ENCODE data around the gene VPS50.
"Not testable (repeated sequence)": the region's sequence is repeated elsewhere in the genome, so short reads cannot be mapped to it uniquely, and the experiment has no call there.

Gene VPS50

DNA sequence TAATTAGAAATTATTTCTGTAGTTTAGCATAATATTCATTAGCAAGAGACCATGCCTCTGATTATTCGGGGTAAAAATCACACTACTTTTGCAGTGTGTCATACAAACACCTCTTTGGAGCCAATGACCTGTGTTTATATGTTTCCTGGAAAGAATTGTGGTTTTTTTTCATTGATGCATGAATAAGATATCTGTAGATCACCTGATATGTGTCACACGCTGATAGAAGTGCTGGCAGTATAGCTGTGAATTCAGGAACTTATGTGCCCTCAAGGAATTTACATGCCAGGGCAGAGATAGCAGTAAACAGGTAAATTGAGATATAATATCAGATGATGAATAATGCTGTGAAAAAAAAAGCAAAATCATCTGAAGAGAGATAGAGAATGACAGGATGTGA, 118.2 kb downstream of the VPS50 start:
- DNase-seq, result no peak

DNA sequence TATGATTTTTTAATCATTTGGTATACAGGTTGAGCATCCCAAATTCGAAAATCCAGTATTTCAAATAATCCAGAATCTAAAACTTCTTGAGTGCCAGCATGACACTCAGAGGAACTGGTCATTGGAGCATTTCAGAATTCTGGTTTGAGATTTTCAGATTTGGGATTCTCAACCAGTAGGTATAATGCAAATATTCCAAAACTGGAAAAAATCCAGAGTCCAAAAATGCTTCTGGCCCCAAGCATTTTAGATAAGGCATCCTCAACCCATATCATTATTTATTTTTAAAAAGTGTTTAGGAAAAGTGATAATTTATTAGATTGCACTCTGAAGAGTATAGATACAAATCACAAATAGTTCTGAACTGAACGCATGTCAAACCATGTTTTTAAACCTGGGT, 120.7 kb downstream of the VPS50 start:
- no peak for DNase-seq

DNA sequence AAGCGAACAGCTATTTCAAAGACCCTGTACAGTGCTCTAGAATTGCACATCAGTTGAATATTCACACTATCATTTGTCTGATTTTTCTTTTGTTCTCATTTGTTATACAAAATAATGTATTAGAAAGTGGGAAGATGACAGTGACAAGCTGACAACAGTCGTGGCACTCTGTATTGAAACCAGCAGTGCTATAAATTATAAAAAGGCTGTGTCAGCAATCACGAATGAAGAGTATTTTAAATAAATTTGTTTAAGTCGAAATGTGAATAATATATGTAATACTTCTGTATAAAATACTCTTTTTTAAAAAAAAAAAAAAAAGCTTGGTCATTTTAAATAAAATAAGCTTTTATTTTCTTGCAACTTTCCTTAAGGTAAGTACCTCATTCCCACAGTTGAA, 122.6 kb downstream of the VPS50 start:
- no peak for DNase-seq

DNA sequence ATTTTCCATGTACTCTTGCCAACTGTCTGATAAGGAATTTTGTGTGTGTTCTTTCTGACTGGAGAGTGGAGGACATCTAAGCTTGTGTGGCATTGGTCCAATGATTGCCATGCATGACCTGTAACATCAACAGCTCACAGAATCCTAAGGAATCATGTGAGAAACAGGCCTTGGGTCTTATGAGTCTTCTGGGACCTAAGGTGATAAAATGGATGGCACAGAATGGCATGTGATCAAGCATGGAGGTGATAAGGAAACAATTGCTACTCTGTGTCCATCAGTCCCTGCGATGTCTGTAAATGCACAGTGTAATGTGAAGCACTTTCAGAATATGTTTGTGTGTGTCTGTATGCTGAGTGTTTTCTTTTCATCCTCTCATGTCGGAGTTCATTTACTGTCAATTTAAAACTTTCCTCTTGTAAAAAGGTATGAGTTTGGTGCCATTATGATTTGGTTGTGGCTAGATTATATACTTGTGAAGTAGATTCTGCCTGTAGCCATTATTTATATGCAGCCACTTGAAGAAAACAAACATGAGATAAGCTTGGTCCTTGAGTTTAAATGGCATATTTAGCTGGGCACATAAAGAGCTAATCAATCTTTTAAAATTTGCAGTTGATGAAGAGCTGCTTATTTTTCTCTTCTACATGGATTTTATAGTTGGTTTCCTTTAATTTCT, 127.5 kb downstream of the VPS50 start:
- no peak for DNase-seq

DNA sequence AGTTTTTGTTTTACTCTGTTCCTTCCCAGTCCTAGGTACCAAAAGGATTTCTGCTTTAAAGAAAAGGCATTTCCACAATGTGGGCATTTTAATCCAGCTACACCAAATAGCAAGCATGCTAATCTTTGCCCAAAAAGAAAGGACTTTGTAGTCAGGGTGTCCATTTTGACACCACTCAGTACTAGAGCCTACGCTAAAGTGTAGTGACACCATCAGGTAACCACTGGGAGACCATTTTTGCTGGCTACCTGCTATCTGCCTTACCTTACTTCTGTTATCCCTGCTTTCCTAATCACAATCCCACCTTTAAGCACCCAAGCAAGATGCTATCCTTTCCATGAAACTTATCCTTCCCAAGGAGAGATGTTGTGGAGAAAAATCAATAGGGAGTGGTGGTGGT, 129.7 kb downstream of the VPS50 start:
- no peak for DNase-seq

DNA sequence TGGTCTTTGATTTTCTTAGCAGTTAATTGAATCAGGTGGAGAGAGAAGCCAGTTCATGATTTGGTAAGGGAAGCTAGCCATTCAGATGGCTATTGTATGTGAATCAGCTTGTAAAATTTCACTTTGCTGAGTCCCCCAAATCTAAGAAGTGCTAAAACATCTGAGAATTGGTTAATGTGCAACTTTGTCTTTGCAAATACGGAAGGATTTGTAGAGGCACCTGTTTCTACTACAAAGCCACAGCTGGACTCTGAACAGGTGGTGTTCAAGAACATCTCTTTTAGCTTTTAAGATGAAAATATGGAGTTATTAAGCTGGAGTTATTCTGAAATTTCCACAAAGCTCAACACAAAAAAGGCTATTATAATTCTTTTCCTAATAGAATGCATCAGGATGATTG, 132.6 kb downstream of the VPS50 start:
- no peak for DNase-seq

DNA sequence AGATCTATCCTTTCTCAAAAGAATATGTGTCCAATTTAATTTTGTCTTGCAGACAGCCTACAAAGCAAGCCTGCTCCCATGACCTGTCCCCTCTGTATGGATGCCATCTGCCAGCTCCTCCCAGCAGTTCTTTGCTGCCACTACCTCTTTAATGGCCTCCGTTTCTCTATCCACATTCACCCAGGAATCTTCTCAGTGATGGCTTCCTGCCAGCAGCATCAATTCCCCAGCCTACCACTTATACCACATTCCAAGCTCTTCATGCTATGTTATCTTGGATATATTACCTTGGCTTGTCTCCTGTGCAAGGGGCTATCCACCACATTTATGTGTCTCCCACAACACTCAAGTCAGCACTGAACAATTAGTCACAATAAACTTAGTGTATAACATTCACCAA, 133.2 kb downstream of the VPS50 start:
- no peak for DNase-seq

DNA sequence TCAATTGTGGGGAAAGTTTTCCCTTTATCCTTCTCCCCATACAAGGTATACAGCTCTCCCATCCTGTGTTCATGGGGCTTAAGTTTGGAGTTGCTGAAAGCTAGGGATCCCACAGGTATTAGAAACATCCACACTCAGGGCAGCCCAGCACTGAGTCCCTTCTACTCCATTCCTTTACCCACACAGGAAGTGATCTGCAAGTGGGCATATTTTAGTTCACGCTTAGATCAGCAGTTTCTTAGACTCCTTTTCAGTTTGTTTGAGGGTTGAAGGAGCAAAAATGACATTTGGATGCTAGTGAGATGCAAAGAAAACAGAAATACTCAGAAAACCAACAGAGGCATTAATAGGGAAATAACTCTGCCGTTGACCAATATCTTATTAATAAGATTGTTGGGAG, 134.7 kb downstream of the VPS50 start:
- DNase-seq, result no peak

DNA sequence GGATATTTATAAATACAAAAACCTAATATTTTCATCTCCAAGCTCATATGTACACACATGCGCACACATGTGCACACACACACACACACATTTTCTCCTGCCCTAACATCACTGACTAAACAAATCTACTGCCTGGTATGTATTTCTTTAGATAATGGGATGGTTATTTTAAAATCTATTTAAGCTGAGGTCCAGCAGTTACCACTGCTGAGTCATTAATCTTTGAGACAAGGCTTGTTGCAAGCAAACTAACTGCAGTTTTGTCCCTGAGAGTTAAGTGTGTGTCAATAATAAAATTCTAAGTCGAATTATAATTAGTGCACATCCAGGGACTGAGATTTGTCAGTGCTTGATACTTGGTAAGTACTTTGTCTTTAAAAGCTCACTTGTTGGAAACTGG, 135.1 kb downstream of the VPS50 start:
- DNase-seq, result no peak

DNA sequence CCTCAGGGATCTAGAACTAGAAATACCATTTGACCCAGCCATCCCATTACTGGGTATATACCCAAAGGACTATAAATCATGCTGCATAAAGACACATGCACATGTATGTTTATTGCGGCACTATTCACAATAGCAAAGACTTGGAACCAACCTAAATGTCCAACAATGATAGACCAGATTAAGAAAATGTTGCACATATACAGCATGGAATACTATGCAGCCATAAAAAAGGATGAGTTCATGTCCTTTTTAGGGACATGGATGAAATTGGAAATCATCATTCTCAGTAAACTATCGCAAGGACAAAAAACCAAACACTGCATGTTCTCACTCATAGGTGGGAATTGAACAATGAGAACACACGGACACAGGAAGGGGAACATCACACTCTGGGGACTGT, 138.8 kb downstream of the VPS50 start:
- DNase-seq, result not testable (repeated sequence)

DNA sequence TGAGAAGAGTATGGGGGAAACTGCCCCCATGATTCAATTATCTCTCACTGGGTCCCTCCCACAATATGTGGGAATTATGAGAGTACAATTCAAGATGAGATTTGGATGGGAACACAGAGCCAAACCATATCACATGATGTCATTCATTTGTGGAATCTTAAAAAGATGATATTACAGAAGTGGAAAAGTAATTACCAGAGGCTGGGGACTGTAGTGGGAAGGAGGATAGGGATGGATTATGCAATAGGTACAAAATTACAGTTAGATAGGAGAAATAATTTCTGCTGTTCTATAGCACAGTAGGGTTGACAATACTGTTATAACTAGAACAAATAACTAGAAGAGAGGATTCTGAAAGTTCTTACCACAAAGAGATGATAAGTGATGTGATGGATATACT, 141.4 kb downstream of the VPS50 start:
- no peak for DNase-seq

DNA sequence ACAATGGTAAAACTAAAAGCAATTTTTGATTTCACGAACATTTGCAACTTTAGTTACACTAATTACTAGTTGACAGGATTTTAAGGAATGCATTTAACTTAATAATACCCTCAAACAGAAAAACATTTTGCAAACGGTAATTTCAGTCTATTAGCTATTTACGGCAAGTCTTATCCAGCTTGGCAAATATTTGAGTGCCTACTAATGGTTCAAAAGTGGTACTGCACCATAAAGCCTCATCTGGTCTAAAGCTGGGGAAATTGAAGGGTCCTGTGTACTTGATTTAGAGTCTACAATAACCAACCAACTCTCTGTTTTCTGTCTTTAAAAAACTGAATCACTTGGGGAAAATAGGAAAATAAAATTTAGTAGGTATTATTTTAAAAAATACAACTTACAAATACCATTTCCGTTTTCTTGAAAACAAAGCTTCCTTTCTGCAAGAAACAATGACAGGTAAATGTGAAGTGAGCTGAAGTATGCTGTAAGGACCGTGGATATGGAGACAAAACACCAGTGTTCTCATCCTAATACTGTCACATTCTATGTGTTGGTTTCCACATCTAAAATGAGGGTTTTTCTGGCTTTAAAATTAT, 142.3 kb downstream of the VPS50 start:
- DNase-seq, result no peak

DNA sequence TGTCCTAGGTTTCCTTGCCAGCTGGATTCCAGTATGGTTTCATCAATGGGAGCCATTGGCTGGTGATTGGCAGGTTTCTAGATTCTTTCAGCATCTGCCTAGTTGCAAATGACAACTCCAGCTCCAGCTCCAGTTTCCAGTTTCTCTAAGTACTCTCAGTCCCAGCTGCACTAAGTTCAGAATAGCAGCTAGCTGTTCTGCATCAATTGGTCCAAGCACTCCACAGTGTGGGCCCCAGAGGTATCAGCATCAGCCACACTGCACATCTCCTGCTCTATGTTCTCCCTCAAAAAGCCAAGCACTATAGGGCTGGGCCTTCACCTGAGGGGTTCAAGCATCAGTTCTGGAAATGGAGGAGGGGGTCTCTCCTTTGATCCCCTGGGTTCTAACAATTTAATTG, 143.4 kb downstream of the VPS50 start:
- DNase-seq, result no peak

DNA sequence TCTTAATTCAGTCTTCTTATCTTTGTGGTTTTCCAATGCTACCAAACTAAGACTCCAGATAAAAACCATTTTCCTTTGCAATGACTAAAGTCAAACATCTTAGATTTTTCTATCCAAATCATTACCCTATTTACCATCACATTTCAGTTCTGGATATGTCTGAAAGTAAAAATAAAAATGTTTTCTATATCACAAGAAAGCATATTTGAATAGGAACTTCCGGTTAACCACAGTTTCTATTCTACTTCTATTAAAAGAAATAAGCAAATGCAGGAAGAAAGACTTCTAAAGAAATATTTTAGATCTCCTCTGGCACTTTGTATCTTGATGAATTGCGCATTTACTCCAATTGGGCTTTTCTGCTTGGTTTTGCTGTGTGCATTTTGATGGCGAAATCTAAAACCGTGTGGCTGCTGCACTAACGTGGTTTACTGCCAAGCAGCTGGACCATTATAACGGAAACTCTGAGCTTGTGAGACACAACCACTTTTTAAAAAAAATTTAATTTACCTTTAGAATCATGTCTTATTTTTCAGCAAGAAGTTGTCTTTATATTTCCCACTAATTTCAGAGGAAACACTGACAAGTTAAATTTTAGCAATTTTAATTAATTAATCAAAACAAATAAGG, 146.1 kb downstream of the VPS50 start:
- no peak for DNase-seq

DNA sequence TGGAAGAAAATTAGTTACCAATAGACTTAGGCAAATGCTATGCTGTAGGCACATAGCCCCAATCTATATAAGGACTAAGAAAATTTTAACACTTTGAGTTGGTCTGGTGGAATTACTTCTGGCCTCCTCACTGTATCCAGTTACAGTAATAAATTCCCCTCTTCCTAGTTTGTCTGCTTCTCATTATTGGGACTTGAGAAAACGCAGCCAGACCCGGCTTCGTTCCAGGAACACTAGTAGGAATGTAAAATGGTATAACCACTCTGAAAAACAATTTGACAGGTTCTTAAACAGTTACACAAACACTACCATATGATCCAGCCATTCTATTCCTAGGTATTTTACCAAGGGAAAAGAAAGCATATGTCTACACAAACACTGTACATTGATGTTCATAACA, 150.2 kb downstream of the VPS50 start:
- no peak for DNase-seq

DNA sequence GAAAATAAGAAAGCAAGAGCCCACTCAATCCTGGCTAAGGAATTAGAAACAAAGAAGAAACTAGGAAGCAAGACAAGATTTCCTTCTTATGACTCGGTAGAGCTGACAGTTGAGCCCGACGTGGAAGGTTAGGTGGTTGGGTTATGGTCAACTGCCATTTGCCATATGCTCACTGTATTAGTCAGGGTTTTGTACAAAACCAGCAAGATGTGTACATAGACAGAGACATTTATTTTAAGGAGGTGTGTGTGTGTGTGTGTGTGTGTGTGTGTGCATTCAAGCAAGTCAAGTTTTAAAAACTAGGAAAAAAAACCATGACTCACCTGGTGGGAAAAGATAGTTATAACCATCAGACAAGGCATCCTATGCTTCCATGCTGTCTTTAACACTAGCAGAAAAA, 158.5 kb downstream of the VPS50 start:
- DNase-seq, result no peak

DNA sequence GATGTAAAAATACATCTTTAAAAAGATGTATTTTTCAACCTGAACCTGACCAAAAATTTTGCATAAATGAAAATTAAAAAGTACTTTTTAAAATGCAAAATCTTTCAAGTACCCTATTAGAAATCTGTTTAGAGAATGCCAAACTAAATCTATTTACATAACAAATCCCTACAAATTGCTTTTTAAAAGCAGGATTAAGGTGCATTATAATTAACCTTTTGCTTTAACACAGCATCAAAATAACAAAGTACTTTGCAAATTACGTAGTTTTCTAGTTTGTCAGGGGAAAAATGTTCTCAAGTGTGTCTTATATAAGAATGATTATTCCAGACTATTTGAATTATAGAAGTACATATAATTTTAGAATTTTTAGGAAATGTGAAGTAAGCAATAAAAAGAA, 160.8 kb downstream of the VPS50 start:
- no peak for DNase-seq

DNA sequence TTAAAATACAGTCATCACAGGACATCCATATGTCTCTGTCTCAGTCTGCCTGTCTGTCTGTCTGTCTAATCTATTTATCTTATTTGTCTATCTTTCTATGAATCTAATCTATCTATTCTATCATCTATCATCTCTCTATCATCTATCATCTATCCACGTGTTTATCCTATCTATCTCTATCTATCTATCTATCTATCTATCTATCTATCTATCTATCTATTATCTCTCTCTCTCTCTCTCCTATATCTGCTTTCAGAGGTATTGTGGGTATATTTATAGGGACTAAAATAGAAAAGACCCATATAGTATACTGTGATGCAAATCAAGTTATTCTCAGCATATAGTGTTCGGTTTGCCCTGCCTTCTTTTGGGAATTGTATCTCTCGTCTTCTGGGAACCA, 167.5 kb downstream of the VPS50 start:
- DNase-seq, result no peak

DNA sequence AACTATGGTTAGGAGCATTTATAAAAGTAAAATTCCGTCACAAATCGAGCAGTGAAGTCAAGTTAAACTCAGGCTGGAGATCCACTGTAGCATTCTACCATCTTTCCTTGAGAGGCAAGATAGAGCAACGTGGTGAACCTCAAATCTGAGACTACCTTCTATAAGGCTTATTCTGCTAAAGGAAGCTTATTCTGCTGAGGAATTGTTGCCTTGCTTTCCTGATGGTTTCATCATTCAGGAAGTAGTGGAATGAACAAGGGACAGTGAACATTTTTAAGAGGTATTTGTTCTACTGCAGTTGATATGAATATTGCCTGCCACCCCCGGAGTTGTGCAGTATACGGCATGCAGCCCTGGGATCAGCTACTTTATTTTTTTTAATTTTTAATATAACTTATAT, 170.8 kb downstream of the VPS50 start:
- no peak for DNase-seq

DNA sequence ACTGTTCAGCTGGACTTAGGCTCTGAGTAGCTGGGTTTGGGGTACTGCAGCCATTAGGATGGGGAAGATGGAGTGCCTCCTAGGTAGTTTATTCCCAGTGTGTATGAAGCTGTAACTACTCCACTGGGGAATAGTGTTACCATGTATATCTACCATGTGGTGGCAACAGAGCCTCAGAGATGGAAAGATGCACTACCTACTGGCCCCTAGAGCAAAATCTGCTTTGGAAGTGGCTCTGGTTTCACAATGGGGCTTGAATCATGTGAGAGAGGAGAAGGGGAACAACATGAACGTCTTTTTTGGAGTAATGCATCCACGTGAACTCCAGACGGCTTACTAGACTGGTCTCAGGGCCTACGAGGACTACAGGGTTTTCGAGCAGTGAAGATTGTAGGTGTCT, 175.1 kb downstream of the VPS50 start:
- DNase-seq, result no peak

DNA sequence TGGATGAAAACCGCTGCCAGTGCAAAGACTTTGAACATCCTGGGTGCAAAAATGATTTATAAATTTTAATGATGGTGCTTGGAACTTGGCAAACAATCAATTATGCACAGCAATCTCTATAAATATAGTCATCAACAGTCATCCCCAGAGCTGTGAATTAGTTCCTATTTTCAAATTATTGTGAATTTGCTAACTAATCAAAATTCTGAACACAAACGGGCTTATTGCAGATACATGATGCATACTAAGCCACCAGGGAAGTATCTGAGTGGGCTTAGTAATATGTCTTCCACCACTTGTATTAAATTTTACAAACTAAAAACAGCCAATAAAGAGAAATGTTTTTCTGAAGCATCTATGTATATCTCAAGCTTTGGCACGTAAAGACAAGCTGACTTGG, 177.2 kb downstream of the VPS50 start:
- DNase-seq, result no peak

All from stimulated activated CD4-positive, alpha-beta T cell treated with anti-CD3 and anti-CD28 coated beads, Interleukin-4, amount 100 ng/mL, for 4 hours (primary cell).